CD14-positive monocyte (primary cell): ENCODE data around the gene ZWILCH. TPM values are rescaled to one million over a fixed set of nuclear protein-coding genes. Genes with fewer than 3 reads are reported as not detected.
A peak's percentile ranks its signal among the peaks of the same experiment; 100 is the strongest.

Experiments used
- DNase-seq, 3 donors: peaks; one replicate each; pipeline ENCODE4 v3.0.0-alpha.2; 2011 to 2022
- H2AFZ ChIP-seq: 2 replicates; pipeline ENCODE4 v1.6.0; 2012; ENCODE audit warnings: mild to moderate bottlenecking, low read depth, low read length, inconsistent platforms; ENCODE audit not compliant: insufficient read depth, poor library complexity, severe bottlenecking
- H3K27ac ChIP-seq, 2 donors: 1 replicate in 1 of 2; 2 replicates in 1 of 2; pipeline ENCODE4 v1.5.1; 2012 to 2013; ENCODE audit warnings: low read length in 2 of 2, control low read depth in 1 of 2, inconsistent platforms in 1 of 2, low read depth in 1 of 2, mild to moderate bottlenecking in 1 of 2
- H3K27me3 ChIP-seq, 2 donors: one replicate each; pipeline versions ENCODE4 v1.6.0 to v1.6.1; 2011 to 2013; ENCODE audit warnings: low read length in 2 of 2; ENCODE audit not compliant: control insufficient read depth in 2 of 2, insufficient read depth in 2 of 2
- H3K36me3 ChIP-seq, 2 donors: replicated peaks in 1 of 2; 1 replicate in 1 of 2; 2 replicates in 1 of 2; pipeline versions ENCODE4 v1.5.1 to v1.6.1; 2012 to 2013; ENCODE audit warnings: low read length in 2 of 2, control low read depth in 1 of 2, inconsistent platforms in 1 of 2, mild to moderate bottlenecking in 1 of 2; ENCODE audit not compliant: insufficient read depth in 2 of 2, control insufficient read depth in 1 of 2
- H3K4me1 ChIP-seq, 2 donors: 1 replicate in 1 of 2; 2 replicates in 1 of 2; pipeline versions ENCODE4 v1.5.1 to v1.6.1; 2012 to 2013; ENCODE audit warnings: low read length in 2 of 2, control low read depth in 1 of 2, inconsistent platforms in 1 of 2, mild to moderate bottlenecking in 1 of 2, moderate library complexity in 1 of 2; ENCODE audit not compliant: insufficient read depth in 2 of 2, control insufficient read depth in 1 of 2
- H3K4me2 ChIP-seq: replicated peaks from 2 replicates; pipeline ENCODE3; 2012; ENCODE audit warnings: low read length, moderate library complexity, mild to moderate bottlenecking; ENCODE audit not compliant: poor library complexity, severe bottlenecking; ENCODE audit errors: extremely low read depth
- H3K4me3 ChIP-seq, 3 experiments: fragments of 200-600 bp in 1 of 3; sonication (generic) in 1 of 3; replicated peaks in 1 of 3; 1 replicate in 2 of 3; 2 replicates in 1 of 3; pipeline ENCODE4 v1.5.1; 2011 to 2013; ENCODE audit warnings: low read length in 3 of 3, mild to moderate bottlenecking in 3 of 3, control low read depth in 2 of 3, low read depth in 2 of 3, inconsistent platforms in 1 of 3, moderate library complexity in 1 of 3
- H3K79me2 ChIP-seq: 2 replicates; pipeline ENCODE4 v1.6.0; 2012; ENCODE audit warnings: mild to moderate bottlenecking, control low read depth, inconsistent platforms, low read length, moderate library complexity; ENCODE audit not compliant: insufficient read depth
- H3K9ac ChIP-seq: 2 replicates; pipeline ENCODE4 v1.6.0; 2017; ENCODE audit warnings: low read length, mild to moderate bottlenecking; ENCODE audit not compliant: insufficient read depth, poor library complexity, severe bottlenecking
- H3K9me3 ChIP-seq, 2 donors: replicated peaks in 1 of 2; 1 replicate in 1 of 2; 2 replicates in 1 of 2; pipeline versions ENCODE4 v1.5.1 to v1.6.1; 2012 to 2013; ENCODE audit warnings: low read length in 2 of 2, control low read depth in 1 of 2; ENCODE audit not compliant: control insufficient read depth in 1 of 2, insufficient read depth in 1 of 2
- H4K20me1 ChIP-seq: 2 replicates; pipeline ENCODE4 v1.6.0; 2012; ENCODE audit warnings: mild to moderate bottlenecking, low read length, control low read depth, moderate library complexity; ENCODE audit not compliant: insufficient read depth
- H3K27ac Mint-ChIP-seq, 7 donors: one replicate each; pipeline ENCODE4 v1.8.0; 2020; ENCODE audit warnings: mild to moderate bottlenecking in 7 of 7, mixed read lengths in 7 of 7, moderate library complexity in 6 of 7, inconsistent platforms in 2 of 7
- H3K27me3 Mint-ChIP-seq, 3 donors: one replicate each; pipeline ENCODE4 v1.8.0; 2021 to 2022; ENCODE audit warnings: low read depth in 3 of 3, mild to moderate bottlenecking in 3 of 3, mixed read lengths in 3 of 3, moderate library complexity in 3 of 3, inconsistent platforms in 1 of 3
- H3K36me3 Mint-ChIP-seq, 2 donors: one replicate each; pipeline ENCODE4 v1.8.0; 2020; ENCODE audit warnings: mixed read lengths in 2 of 2, inconsistent platforms in 1 of 2, mild to moderate bottlenecking in 1 of 2
- H3K4me1 Mint-ChIP-seq: one replicate; pipeline ENCODE4 v1.8.0; 2020; ENCODE audit warnings: mild to moderate bottlenecking, mixed read lengths
- H3K4me3 Mint-ChIP-seq, 2 donors: one replicate each; pipeline ENCODE4 v1.8.0; 2020; ENCODE audit warnings: mild to moderate bottlenecking in 2 of 2, mixed read lengths in 2 of 2, moderate library complexity in 1 of 2
- H3K9me3 Mint-ChIP-seq, 7 donors: one replicate each; pipeline ENCODE4 v1.8.0; 2020 to 2022; ENCODE audit warnings: mixed read lengths in 7 of 7, mild to moderate bottlenecking in 6 of 7, moderate library complexity in 6 of 7, inconsistent platforms in 2 of 7
- WGBS: methylation state at CpG from one replicate; pipeline ENCODE4 v1.1.5; 2013; ENCODE audit warnings: missing lambda C conversion rate; ENCODE audit not compliant: insufficient coverage; 5-methylcytosine and 5-hydroxymethylcytosine counted together
- intact Hi-C, 2 donors: fragments of 100-400 bp; cut with micrococcal nuclease; formaldehyde crosslinking; loops; one replicate each; pipeline versions ENCODE4 v1.15.0 to v1.15.1; 2023
- polyA plus RNA-seq, 3 donors: library from polyadenylated mRNA; depleted of rRNA in 1 of 3; unstranded in 2 of 3; stranded (reverse) in 1 of 3; fragments of 300-500 nt in 2 of 3; fragments of >200 nt in 1 of 3; fragmentation: Illumina TruSeq in 2 of 3; gene quantifications; 1 replicate in 2 of 3; 2 replicates in 1 of 3; pipeline ENCODE4 v1.2.3, GENCODE V29; 2012 to 2021
- TF ChIP-seq, protein P1 (sequence below): fragments of 200-600 bp; IDR thresholded peaks from one replicate; pipeline ENCODE4 v1.8.0; 2022; ENCODE audit warnings: antibody characterized with exemption, mild to moderate bottlenecking

The ZWILCH gene
- polyA plus RNA-seq, 3 donors, result 1.4 to 3.1 (median 2.4) TPM

DNA sequence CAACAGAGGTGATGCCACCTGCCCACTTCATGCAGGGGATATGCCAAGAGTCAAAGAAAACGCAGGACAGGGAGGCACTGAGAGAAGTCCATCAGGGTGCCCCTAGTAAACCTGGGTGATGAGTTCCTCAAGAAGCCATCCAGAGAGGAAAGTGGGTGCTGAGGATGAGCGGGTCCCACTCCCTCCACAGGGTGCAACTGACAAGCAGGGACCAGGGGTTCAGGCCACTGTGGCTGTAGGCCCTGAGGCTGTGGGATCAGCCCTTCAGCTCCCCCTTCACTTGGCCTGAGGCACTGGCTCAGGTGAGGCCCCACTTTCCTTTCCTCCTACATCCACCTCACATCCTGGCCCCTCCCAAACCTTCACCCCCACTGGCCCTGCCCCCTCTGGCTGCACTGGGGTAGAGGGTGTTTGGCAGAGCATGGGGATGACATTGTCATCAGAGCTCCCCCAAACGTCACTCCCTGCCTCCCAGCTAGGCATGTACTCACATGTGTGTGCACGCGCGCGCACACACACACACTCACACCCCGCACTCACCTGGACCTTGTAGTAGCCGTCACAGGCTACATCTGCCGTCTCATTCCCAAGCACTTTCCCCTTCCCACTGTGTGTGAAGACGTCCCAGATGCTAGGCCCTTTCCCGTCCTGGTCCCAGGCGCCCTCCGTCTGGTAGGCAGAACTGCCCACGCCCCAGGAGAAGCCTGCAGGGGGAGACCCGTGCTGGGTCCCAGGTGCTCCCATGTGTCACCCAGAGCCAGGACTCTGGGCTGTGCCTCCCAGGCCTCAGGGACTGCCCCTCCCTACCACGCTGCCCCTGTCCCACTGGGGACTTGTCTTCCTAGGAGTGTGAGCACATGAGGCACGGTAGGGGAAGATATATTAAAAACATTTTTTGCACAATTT is 59.3 kb downstream of the ZWILCH start:
- H3K36me3 ChIP-seq, result no peaks in the 10 kb centered on the region
- TF ChIP-seq, protein P1, sequence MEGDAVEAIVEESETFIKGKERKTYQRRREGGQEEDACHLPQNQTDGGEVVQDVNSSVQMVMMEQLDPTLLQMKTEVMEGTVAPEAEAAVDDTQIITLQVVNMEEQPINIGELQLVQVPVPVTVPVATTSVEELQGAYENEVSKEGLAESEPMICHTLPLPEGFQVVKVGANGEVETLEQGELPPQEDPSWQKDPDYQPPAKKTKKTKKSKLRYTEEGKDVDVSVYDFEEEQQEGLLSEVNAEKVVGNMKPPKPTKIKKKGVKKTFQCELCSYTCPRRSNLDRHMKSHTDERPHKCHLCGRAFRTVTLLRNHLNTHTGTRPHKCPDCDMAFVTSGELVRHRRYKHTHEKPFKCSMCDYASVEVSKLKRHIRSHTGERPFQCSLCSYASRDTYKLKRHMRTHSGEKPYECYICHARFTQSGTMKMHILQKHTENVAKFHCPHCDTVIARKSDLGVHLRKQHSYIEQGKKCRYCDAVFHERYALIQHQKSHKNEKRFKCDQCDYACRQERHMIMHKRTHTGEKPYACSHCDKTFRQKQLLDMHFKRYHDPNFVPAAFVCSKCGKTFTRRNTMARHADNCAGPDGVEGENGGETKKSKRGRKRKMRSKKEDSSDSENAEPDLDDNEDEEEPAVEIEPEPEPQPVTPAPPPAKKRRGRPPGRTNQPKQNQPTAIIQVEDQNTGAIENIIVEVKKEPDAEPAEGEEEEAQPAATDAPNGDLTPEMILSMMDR, result no peak
- peaks cover 0 to 2% (median 0%) of the 10 kb centered on the region in 7 donors for H3K9me3 Mint-ChIP-seq
- peaks cover 0 to 3% of the 10 kb centered on the region in 2 donors for H3K4me1 ChIP-seq
- no peak overlapping the region for H3K27ac ChIP-seq
- no peak overlapping the region for H3K4me2 ChIP-seq
- no peaks in the 10 kb centered on the region for H3K27me3 ChIP-seq
- H3K36me3 Mint-ChIP-seq, result no peaks in the 10 kb centered on the region
- peak overlapping the region in 1 of 2 donors; percentile 37 for H3K4me3 Mint-ChIP-seq
- H3K27ac Mint-ChIP-seq, result no peak overlapping the region
- H3K9ac ChIP-seq, result no peak overlapping the region
- H3K4me1 Mint-ChIP-seq, result peaks cover 6% of the 10 kb centered on the region
- no peaks in the 10 kb centered on the region for H4K20me1 ChIP-seq
- intact Hi-C loops, result no loop called here
- H3K4me3 ChIP-seq, result no peak overlapping the region
- H3K79me2 ChIP-seq, result no peaks in the 10 kb centered on the region
- 95% methylated on average over 15 of the region's 18 CpGs for WGBS
- DNase-seq, result no peak
- H3K9me3 ChIP-seq, result no peaks in the 10 kb centered on the region
- H2AFZ ChIP-seq, result no peak overlapping the region
- peaks cover 3 to 6% (median 4%) of the 10 kb centered on the region in 3 donors for H3K27me3 Mint-ChIP-seq

- no peaks in the 10 kb centered on the region for H3K36me3 Mint-ChIP-seq
- no peak for DNase-seq
- Histone ChIP-seq H3K4me1 (peaks cover 0 to 3% of the 10 kb centered on the region in 2 donors), H3K27me3 (no peaks in the 10 kb centered on the region), H3K9ac (no peak overlapping the region), H3K27ac (no peak overlapping the region), H3K36me3 (no peaks in the 10 kb centered on the region), H3K4me3 (no peak overlapping the region), H3K79me2 (no peaks in the 10 kb centered on the region), H4K20me1 (no peaks in the 10 kb centered on the region), H2AFZ (no peak overlapping the region), H3K4me2 (no peak overlapping the region), H3K9me3 (no peaks in the 10 kb centered on the region)
- no peak overlapping the region for H3K27ac Mint-ChIP-seq
- H3K4me3 Mint-ChIP-seq, result no peak overlapping the region
- peaks cover 1 to 6% (median 4%) of the 10 kb centered on the region in 3 donors for H3K27me3 Mint-ChIP-seq
- peaks cover 6% of the 10 kb centered on the region for H3K4me1 Mint-ChIP-seq
- H3K9me3 Mint-ChIP-seq, result peaks cover 0 to 2% (median 0%) of the 10 kb centered on the region in 7 donors
- intact Hi-C loops, result no loop called here
- 96% methylated on average over 4 of the region's 9 CpGs for WGBS
- TF ChIP-seq, protein P1, result no peak
Measured at GRCh38 chr15:66565141-66565641, 60.1 kb downstream of the ZWILCH start.
